Stimulated activated CD8-positive, alpha-beta memory T cell treated with anti-CD3 and anti-CD28 coated beads, Interleukin-12 subunit alpha, Interleukin-12 subunit beta, amount 100 ng/mL, for 24 hours (primary cell): ENCODE data around the gene TBC1D22B.
"Not testable (repeated sequence)": the region's sequence is repeated elsewhere in the genome, so short reads cannot be mapped to it uniquely, and the experiment has no call there.

Experiments
- DNase-seq: peaks from one replicate; pipeline ENCODE4 v3.0.0-alpha.2; 2020; ENCODE audit errors: extremely low read depth

TBC1D22B gene

DNA sequence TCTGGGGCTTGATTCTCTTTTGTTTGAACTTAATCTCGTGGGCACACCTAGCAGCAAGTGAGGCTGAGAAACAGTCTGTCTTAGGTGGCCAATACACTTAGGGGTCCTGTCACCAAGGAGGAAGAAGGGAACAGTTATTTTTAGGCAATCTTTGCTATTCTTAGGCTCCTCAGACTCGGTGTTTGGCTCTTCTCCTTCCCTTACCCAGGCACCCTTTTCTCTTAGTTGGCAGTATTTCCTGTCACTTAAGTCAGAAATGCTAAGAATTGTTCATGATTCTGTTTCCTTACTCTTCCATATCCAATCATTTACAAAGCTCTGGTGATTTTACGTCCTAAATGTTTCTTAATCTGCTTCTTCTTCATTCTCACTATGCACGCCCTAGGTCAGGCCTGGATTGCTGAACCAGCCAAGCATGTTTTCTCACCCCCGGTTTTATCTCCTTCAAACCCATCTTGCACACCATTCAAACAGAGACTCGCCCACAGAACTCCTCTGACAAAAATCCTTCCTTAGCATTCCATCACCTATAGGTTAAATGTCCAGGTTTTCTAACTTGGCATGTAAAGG is 45.6 kb downstream of the TBC1D22B start:
- DNase-seq = no peak

DNA sequence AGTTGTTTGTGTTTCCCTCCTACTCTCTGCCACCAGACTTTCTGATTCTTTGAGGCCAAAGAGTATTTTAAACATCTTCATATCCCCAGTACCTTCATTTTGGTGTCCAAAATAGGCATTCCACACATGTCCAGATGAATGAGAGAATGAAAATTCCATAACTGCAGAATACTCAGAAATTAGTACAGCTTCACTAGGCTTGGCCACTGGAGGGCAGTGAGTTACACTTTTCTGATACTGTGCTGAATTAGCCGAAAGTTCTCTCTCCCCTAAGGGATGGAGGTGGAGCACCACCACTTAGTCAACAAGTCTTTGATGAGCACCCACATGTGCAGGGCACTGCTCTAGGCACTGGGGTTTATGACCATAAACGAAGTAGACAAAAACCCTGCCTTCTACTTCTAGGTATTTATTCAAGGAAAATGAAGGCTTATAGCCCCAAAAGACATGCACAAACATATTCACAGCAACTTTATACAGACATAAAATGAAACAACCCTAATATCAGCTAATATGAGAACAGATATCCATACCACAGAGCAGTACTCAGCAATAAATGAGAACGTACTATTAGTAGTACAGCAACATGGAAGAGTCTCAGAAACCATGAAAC is 46.4 kb downstream of the TBC1D22B start:
- DNase-seq = no peak

DNA sequence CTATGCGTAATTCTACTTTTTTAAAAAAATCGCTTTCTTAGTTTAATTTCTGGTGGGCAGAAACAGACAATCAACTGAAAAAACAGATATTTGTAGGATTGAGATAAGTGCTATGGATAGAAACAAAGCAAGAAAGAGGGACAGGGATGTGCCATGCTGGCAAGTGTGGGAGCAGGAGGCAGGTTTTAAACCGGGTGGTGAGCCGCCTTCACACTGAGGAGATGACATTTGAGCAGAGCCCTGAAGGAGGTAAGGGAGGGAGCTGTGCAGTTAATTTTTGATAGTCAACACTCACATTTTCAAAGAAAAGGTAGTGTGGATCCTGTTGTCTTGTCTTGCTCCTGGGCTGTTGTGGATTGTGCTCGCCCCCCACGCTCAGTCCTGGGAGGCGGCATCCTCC is 47.2 kb downstream of the TBC1D22B start:
- DNase-seq = no peak

DNA sequence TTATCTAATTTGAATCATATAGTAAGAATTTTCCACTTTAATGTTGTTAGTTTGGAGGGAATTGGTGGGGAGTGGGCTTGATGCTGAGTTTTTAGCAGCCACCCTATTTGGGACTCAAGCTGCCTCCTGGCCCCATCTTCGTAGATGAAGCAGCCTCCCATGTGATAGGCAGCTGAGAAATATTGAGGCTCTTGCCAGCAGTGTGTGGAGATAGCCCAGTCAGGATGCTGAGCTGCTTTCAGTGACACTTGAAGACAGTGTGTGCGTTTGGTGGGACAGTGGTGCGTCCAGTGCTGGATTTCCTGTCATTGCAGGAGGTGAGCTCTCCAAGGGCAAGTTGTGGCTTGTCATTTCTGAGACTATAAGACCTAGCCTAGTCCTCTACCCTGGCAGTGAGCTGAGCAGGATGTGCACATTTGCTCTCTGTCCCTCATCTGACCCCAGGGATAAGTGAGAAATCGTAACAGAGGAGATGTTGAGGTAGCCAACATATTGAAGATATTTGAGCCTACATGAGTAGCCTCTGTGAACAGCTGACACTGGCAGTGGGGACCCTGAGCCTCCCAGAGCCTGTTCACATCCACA is 48.4 kb downstream of the TBC1D22B start:
- DNase-seq = no peak

DNA sequence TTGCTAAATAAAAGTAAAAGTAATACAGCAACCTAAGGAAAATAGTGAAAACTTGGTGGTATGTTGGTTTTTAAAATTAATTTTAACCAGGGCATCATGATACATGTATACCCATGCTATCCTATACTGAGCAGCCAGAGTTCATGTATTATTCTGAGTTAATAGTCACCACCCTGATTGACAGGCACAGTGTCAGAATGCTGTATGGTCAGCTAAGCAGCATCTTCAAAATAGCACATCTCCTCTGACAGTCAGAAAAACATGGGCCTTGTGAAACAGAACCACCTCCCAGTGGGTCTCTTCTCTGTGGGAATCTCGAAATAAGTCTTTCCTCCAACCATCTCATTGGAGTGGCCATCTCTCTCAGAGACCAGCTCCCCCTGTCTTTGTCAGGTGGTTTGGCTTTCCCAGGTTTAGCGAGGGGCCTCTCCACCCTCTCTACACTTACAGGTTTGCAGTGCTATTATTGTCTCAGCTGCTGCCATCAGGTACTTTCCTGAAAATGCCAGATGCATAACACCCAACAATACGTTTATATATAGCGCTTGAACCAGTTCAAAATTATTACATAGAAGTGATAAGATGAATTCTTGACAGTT is 49.2 kb downstream of the TBC1D22B start:
- DNase-seq = no peak

DNA sequence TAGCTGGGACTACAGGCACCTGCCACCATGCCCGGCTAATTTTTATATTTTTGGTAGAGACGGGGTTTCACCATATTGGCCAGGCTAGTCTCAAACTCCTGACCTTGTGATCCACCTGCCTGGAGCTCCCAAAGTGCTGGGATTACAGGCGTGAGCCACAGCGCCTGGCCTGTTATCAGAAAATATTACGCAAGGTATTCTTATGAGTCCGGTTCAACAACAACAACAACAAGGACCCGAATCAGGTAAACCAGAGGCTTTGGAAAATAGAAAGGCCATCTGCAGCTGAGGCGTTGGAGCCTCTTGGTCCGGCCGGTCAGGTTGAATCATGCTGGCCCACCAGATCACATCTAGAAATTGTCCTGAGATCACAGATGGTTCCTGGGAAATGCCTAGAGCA is 49.9 kb downstream of the TBC1D22B start:
- not testable (repeated sequence) for DNase-seq

DNA sequence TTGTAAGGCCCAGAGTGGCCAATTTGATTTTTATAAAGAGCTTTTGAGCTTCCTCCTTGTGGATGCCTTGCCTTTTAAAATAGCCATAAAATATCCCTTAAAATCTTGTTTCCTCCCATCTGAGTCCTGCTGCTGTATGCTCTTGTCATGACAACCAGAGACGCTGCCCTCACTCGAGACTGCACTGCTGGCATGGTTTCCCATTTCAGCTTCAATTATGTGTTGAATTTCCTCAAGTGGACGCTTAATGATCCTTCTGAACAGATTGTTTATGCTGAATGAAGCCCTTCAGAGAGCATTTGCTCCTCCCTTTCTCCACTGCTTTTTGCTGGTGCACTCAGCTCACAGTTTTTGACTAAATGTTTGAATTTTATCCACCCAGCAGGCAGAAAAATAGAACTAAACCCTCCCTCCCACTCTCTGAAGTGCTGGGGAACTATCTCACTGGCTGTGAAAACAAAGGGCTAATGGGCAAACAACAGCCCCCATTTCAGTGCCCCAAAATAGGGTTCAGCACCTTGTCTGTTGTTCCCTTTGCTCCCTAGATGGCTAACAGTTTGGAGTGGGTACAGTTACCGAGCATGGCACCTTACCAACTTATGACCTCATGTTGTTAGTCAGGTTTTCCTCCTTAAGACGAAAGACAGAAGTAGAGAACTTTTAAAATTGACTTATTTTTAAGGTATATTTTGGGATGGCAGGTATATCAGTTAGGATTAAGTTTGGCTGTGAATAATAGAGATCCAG is 50.7 kb downstream of the TBC1D22B start:
- DNase-seq = no peak

DNA sequence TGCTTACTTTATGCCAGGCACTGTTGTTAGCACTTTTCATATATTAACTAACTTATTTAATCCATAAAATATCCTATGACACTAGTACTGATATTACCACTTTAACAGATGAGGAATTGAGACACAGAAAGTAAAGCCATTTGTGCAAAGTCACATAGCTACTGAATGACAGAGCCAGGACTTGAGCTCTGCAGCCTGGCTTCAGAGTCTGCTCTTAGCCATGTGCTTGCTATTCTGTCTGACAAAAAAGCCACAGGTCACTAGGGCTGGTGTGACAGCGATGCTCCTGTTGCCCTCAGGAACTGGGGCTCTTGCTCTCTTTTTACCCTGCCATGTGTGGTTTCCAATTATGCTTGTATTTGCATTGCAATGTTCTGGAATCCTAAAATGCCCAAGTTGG is 51.5 kb downstream of the TBC1D22B start:
- DNase-seq = no peak

DNA sequence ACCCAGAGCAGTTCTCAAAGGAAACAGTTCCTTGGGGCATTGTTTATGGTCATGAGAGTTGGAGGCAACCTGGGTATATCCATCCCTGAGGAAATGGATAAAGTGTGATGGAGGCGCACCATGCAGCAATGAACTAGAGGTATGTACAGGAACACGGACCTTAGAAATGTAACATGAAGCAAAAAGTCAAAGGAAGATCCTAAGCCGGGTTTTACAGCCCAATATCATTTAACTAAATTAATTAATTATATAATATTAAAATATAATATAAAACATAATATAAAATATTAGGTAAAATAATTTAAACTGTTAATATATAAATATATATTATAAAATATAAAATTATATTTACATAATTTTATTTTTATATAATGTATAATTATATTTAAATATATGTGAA is 52.1 kb downstream of the TBC1D22B start:
- no peak for DNase-seq

DNA sequence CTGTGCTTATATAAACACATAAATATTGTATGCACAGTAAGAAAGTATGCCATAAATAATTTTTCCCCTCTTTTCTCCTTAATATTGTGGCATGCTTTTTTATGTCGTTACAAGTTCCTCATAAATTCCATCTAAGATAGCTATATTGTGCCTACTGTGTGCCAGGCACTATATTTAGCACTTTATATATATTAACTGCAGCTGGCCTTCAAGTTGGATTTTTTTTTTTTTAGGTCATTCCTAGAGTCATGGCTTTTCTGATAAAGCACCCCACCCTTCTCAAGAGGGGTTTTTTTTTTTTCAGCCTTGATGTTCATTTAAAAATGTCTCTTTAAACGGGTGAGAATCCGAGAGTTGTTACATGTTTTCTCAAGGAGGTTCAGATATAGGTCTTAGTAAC is 53.4 kb downstream of the TBC1D22B start:
- no peak for DNase-seq

DNA sequence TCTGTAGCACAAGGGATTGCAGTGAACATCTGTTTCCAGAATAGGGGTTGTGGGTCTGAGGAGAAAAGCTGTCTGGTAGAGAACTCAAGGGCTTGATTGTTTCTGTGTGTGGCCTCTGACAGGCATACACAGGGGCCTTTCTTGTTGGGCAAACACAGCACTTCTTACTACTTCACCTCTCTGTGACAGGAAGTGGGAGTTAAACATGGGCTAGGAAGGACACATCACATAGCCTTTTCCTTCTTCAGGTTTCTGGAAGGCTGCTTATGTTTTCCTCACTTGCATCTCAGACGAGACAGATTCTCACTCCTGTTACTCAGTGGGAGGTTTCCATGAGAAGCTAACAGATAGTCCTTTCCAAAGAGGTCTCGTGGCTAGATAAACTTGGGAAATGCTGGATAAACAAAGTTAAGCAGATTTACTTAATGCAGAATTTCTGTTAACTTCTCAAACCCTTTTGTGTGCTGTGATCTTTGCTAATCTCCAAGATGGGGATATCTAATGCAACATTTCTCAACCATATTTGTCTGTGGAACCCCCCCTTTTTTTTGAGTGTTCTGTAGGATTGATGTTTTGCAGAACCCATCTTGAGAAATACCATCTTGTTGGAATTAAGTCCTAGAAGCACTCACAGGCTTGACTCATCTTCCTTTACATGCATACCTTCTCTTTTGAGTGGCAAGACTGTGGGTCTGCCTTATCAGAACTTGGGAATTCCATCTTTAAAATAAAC is 54.3 kb downstream of the TBC1D22B start:
- no peak for DNase-seq

DNA sequence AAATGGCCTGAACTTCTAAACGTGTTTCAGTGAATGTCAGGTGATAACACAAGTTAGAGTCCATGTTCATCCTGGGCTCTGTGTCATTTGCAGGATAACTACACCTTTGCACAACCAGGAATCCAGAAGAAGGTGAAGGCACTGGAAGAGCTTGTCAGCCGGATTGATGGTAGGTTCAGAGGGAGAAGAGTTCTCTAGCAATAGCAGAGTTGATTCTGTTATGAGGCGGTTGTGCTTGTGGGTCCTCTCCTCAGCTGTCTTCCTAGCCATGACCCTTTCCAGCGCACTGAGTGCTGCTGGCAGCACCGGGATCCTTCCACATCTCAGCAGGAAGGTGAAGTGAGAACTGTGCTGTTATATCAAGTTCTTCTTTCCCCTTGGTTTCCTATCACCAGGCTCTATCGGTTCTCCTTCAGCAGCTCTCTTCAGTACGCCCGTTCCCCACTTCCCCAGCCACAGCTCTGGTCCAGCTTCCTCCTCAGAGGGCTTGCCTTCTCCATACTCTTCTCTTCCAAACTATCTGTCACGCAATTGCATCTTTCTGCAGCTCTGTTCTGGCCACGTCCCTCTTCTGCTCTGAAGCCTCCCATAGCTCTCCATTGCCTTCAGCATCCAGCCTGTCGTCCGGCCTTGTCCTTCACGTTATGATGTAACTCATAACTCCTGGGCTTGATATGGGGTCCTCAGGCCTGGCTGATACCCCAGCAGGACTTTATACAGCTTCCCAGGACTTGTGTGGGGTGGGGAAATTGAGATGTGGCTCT is 56.3 kb downstream of the TBC1D22B start:
- no peak for DNase-seq

DNA sequence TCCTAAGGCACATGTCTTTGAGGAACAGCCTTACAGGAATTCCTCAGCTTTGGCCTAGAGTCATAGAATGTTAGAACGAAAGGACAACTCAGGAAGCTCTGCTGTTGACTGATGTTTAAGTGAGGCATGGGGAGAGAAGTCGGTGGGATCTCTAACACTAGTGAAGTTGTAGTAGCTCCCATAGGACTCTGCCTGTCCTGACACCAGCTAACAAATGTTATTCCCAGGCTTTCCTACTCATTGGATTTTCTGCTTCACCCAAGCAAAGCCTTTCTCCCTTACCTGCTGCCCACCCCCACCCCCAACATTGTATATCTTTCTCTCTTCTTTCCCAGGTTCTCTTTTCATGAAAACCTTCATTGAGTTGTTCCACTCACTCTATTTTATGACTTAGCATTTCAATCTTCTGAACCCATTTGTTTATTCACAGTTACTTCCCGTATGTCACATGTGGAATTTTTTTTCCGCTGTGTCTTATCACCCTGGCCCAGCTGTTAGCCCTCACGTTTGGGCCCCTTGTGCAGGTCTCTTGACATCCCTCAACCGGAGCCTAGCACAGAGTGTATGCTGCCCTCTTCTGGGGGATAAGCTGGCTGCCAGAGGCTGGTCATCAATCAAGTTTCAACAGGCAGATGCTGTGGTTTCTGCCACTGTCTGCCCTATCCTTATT is 57.0 kb downstream of the TBC1D22B start:
- DNase-seq = no peak

DNA sequence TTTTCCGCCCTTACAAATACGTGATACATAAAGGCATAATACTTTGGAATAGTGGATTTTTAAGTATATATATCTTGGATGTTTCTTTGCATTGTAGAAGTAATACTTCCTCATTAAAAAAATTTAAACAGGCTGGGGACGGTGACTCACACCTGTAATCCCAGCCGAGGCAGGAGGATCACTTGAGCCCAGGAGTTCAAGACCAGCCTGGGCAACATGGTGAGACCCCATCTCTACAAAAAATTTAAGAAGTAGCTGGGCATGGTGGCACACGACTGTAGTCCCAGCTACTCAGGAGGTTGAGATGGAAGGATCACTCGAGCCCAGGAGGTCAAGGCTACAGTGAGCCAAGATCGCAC is 57.6 kb downstream of the TBC1D22B start:
- no peak for DNase-seq

DNA sequence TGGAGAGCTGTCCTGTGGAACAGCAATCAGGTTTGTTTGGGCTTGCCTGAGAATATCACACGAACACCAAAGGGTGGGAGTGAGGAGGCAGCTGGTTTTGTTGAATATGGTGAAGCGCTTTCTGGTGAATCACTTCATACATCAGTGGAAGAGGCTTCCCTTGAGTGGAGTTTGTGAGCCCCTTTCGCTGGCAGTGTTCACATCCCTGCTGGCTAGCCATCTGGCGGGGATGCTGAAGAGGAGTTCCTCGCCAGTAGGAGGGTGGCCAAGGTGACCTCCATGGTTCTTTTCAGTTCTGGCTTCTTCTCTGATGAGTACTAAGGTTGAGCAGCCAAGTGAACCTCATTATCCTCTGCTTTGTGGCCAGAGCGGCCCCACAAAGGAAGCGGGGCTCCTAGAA is 58.5 kb downstream of the TBC1D22B start:
- DNase-seq = no peak

DNA sequence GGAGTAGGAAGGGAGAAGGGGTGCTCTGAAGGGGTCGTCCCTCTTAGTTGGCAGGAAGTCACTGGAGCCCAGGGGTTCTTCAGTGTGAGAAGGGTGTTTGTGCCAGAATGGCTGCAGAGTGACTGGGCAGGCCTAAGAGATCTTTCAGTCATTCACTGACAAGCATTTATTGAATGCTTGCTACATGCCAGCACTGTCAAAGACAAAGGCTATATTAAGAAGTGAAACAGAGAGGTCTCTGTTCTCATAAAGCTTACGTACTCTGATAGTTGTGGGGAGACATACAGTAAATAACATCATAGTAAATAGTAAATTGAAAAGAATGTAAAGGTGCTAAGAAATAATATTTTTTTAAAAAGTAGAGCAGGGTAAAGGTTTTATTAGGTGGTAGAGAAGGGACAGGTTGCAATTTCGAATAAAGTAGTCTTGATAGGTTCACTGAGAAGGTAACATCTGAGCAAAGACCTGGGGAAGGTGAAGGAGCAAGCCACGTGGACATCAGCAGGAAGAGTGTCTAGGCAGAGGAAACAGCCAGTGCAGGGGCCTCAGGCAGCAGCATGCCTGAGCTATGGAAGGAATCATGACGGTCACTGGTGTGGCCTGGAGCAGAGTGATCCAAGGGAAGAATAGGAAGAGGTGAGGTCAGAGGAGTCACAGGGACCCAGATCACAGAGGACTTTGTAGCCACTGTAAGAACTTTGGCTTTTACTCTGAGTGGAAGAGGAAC is 59.9 kb downstream of the TBC1D22B start:
- no peak for DNase-seq

DNA sequence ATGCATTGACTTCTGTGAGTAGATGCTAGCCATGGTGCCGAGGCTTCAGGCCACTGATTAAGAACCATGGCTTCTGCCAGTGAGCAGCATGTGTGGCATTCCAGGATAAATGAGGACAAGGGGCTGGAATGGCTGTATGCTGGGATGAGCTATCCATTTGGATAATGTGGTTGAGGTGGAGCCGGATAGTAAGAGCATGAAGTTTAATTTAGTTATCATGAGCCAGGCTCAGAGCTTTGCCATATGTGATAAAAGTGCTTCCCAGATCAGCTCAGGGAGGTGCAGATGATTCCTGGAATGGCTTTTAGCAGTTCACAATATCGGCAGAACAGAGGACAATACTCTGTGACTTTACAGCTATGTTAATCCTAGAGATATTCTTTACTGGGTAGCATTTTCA is 61.6 kb downstream of the TBC1D22B start:
- DNase-seq = no peak

DNA sequence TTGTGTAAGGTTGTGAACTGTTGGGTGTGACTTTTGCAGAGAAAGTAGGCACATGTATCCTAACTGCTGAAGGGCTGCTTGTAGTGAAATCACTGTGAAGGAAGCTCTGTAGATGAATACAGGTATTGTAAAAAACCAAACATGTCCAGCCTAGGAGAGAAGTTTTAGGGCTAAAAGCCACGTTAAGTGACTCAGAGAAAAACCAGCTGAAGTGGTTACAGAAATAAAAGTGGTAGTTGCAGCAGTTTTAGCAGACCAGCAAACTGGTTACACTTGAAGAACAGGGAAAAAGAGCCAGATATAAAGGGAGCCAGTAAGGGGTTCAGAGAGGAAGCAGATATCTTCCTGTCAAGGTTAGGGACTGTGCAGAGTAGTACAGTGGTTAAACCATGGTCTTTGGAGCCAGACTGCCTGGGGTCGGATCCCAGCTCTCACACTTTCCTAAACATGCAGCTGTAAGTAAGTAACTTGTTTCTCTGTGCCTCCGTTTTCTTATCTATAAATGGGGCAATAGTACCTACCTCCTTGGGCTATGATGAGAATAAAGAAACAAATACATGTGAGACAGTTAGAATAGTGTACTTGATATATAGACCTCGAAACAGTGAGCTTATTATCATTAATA is 62.4 kb downstream of the TBC1D22B start:
- DNase-seq = no peak

DNA sequence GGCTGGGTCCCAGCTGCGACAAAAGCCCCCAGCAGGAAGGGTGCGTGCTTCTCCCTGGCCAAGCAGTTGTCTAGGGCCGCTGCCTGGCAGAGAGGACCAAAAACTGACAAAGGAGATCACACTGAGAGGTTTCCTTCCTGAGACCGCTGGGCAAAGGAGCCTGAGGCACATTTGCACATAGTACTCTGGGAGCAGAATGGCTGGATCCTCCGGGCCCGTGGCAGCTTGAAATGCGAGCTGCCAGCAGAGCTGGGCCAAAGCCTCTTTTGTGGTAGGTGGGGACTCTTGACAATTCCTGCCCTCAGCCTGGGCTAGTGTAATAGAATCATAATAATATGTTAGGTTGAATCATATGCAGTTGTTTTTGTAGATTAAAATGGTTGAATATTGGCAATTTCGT is 63.1 kb downstream of the TBC1D22B start:
- no peak for DNase-seq

DNA sequence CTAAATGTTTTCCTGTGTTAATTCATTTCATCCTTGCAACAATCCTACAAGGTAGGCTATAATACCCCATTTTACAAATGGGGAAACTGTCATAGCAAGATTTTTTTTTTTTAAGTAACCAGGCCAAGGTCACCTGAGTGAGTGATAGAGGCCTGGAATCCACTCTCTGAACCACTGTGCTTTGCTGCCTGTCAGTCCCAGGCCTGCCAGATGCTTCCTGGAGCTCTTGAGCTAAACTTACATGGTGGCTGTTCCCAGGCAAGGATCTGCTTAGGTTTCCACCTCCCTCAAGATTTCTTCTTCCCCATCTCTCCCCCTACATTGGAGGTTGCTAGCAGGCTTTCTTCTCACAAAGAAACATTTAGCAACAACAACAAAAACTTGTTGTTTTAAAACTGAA is 63.5 kb downstream of the TBC1D22B start:
- DNase-seq = no peak
